WERI-Rb-1 (cell line): ENCODE measurements around the gene ZSWIM7.

Experiments used
- DNase-seq: peaks from one replicate; pipeline ENCODE4 v3.0.0-alpha.2; 2020
- H3K27ac ChIP-seq: fragments of 250-450 bp; sonication (Bioruptor Pico); 2 replicates; pipeline ENCODE4 v1.5.1; 2020; ENCODE audit warnings: mild to moderate bottlenecking, moderate library complexity
- H3K27me3 ChIP-seq: fragments of 250-450 bp; sonication (Bioruptor Pico); 2 replicates; pipeline ENCODE4 v1.5.1; 2021; ENCODE audit warnings: mild to moderate bottlenecking, low read depth, moderate library complexity; ENCODE audit not compliant: insufficient read depth, severe bottlenecking
- H3K36me3 ChIP-seq: fragments of 250-450 bp; sonication (Bioruptor Pico); 2 replicates; pipeline ENCODE4 v1.5.1; 2020; ENCODE audit warnings: mild to moderate bottlenecking, moderate library complexity
- H3K4me3 ChIP-seq: 2 replicates; pipeline ENCODE4 v1.5.1; 2011; ENCODE audit warnings: low read depth, mild to moderate bottlenecking, control low read depth, low read length
- H3K9me3 ChIP-seq: fragments of 250-450 bp; sonication (Bioruptor Pico); 2 replicates; pipeline ENCODE4 v1.5.1; 2021; ENCODE audit warnings: mild to moderate bottlenecking, moderate library complexity; ENCODE audit not compliant: severe bottlenecking
- CTCF ChIP-seq: IDR thresholded peaks from 2 replicates; pipeline ENCODE4 v1.5.1; 2011; ENCODE audit warnings: low read depth, mild to moderate bottlenecking, control low read depth, inconsistent platforms, low read length

ZSWIM7 gene

GRCh38 chr17:15930426-15930825 is 69.1 kb downstream of the ZSWIM7 start:
- TF ChIP-seq CTCF, result no peak
- no peaks in the 10 kb centered on the region for H3K9me3 ChIP-seq
- DNase-seq, result no peak
- H3K4me3 ChIP-seq, result no peak overlapping the region
- no peak overlapping the region for H3K27ac ChIP-seq
- no peaks in the 10 kb centered on the region for H3K27me3 ChIP-seq
- H3K36me3 ChIP-seq, result no peaks in the 10 kb centered on the region

GRCh38 chr17:15929941-15930340 is 69.6 kb downstream of the ZSWIM7 start:
- Histone ChIP-seq H3K27me3 (no peaks in the 10 kb centered on the region), H3K27ac (no peak overlapping the region), H3K36me3 (no peaks in the 10 kb centered on the region), H3K9me3 (no peaks in the 10 kb centered on the region), H3K4me3 (no peak overlapping the region)
- no peak for DNase-seq
- TF ChIP-seq CTCF, result no peak

GRCh38 chr17:15928286-15928785 is 71.2 kb downstream of the ZSWIM7 start:
- no peak for DNase-seq
- Histone ChIP-seq H3K4me3 (no peak overlapping the region), H3K27me3 (no peaks in the 10 kb centered on the region), H3K27ac (no peak overlapping the region), H3K9me3 (no peaks in the 10 kb centered on the region), H3K36me3 (no peaks in the 10 kb centered on the region)
- TF ChIP-seq CTCF, result no peak
